Activated naive CD8-positive, alpha-beta T cell (primary cell): ENCODE data around the gene EPB42.

ENCODE experiments used
- H3K27ac Mint-ChIP-seq: one replicate; pipeline ENCODE4 v1.8.0; 2021; ENCODE audit warnings: mixed read lengths
- H3K27me3 Mint-ChIP-seq: one replicate; pipeline ENCODE4 v1.8.0; 2021; ENCODE audit warnings: mixed read lengths
- H3K36me3 Mint-ChIP-seq: one replicate; pipeline ENCODE4 v1.8.0; 2021; ENCODE audit warnings: mixed read lengths
- H3K4me1 Mint-ChIP-seq: one replicate; pipeline ENCODE4 v1.8.0; 2021; ENCODE audit warnings: low read depth, mixed read lengths
- H3K4me3 Mint-ChIP-seq: one replicate; pipeline ENCODE4 v1.8.0; 2021; ENCODE audit warnings: mild to moderate bottlenecking, mixed read lengths
- H3K9me3 Mint-ChIP-seq: one replicate; pipeline ENCODE4 v1.8.0; 2021; ENCODE audit warnings: low read depth, mixed read lengths

EPB42 gene

DNA sequence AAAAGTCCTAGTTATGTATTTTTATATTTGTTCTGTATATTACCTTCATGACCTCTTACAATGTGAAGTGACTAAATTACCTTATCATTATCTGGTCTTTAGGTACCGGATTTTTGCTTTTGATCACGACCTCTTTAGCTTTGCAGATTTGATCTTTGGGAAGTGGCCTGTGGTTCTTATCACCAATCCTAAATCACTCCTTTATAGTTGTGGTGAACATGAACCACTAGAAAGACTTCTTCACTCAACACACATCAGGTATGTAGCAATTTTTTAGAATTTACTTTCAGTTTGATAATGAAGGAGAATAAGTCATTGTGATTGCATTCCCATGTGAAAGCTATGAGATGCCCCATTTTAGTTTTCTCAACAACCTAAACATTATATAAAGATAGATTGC, 69.1 kb downstream of the EPB42 start:
- H3K27ac Mint-ChIP-seq: no peak overlapping the region
- peaks cover 19% of the 10 kb centered on the region for H3K36me3 Mint-ChIP-seq
- H3K9me3 Mint-ChIP-seq: no peaks in the 10 kb centered on the region

GRCh38 chr15:43150191-43150929, 70.5 kb downstream of the EPB42 start:
- Mint-ChIP-seq H3K4me3 (no peak overlapping the region), H3K27me3 (no peaks in the 10 kb centered on the region), H3K36me3 (peaks cover 23% of the 10 kb centered on the region), H3K9me3 (no peaks in the 10 kb centered on the region), H3K27ac (no peak overlapping the region), H3K4me1 (peaks cover 14% of the 10 kb centered on the region)

More for the DNA sequence above, 69.1 kb downstream of the EPB42 start:
- Mint-ChIP-seq H3K4me3 (peak overlapping the region; percentile 63), H3K27me3 (no peaks in the 10 kb centered on the region), H3K4me1 (peaks cover 13% of the 10 kb centered on the region)
